ENCODE results near the gene GPC4. TPM values are rescaled to one million over a fixed set of nuclear protein-coding genes. Genes with fewer than 3 reads are reported as not detected.

Gene GPC4
- total RNA-seq, 5 donors from 2014 or later (not counting 1 experiment from before 2014, with no cell fraction given): 0.13 to 0.44 (median 0.32) TPM; not detected in 2

GRCh38 chrX:133307094-133307493 is 108.2 kb downstream of the GPC4 start:
- POLR2A ChIA-PET: no interaction called here
- Mint-ChIP-seq H3K4me1 (no peaks in the 10 kb centered on the region), H3K27ac (no peak overlapping the region), H3K9me3 (no peaks in the 10 kb centered on the region), H3K36me3 (no peaks in the 10 kb centered on the region), H3K4me3 (no peak overlapping the region), H3K27me3 (peaks cover 3 to 44% of the 10 kb centered on the region in 2 donors)
- H3K36me3 ChIP-seq (ENCODE audit: control insufficient read depth in 2 of 2, extremely low read depth in 1 of 2, insufficient read depth in 1 of 2, low read length in 1 of 2): no peaks in the 10 kb centered on the region
- ATAC-seq (replicated peaks in 1 of 4) (no peak), DNase-seq (no peak)
- CTCF ChIA-PET: interaction anchor here in 1 of 2 donors (1.5 kb wide), 1 partner anchor 27 kb away, joined by 4 read pairs; no protein-coding TSS in a partner anchor
- H3K4me1 ChIP-seq (ENCODE audit: control insufficient read depth in 1 of 2, extremely low read depth in 1 of 2, insufficient read depth in 2 of 2, low read length in 2 of 2): no peaks in the 10 kb centered on the region
- H3K27ac ChIP-seq (ENCODE audit: low read length): no peak overlapping the region
- no CpG with 5 or more reads among the region's 3 CpGs for whole genome bisulfite sequencing (ENCODE audit: insufficient coverage)
- H3K4me3 ChIP-seq (ENCODE audit: control insufficient read depth in 1 of 2, extremely low read depth in 1 of 2, low read length in 1 of 2): no peak overlapping the region
- H3K9me3 ChIP-seq: no peaks in the 10 kb centered on the region
- H3K27me3 ChIP-seq (replicated peaks in 1 of 2; ENCODE audit: control insufficient read depth in 2 of 2, extremely low read depth in 1 of 2, insufficient read depth in 2 of 2, low read length in 1 of 2): peaks cover 2 to 5% of the 10 kb centered on the region in 2 experiments

- POLR2A ChIA-PET: no interaction called here
- no peak for DNase-seq
- H3K27ac ChIP-seq (ENCODE audit: low read length): no peak overlapping the region
- H3K36me3 ChIP-seq (ENCODE audit: control insufficient read depth in 2 of 2, extremely low read depth in 1 of 2, insufficient read depth in 1 of 2, low read length in 1 of 2): no peaks in the 10 kb centered on the region
- H3K4me3 ChIP-seq (ENCODE audit: control insufficient read depth in 1 of 2, extremely low read depth in 1 of 2, low read length in 1 of 2): no peak overlapping the region
- no peak for ATAC-seq (replicated peaks in 1 of 4)
- no peaks in the 10 kb centered on the region for H3K4me1 ChIP-seq (ENCODE audit: control insufficient read depth in 1 of 2, extremely low read depth in 1 of 2, insufficient read depth in 2 of 2, low read length in 2 of 2)
- Mint-ChIP-seq H3K9me3 (no peaks in the 10 kb centered on the region), H3K27ac (no peak overlapping the region), H3K36me3 (no peaks in the 10 kb centered on the region), H3K4me3 (no peak overlapping the region), H3K4me1 (no peaks in the 10 kb centered on the region), H3K27me3 (peaks cover 0 to 36% of the 10 kb centered on the region in 2 donors)
- CTCF ChIA-PET: no interaction called here
- WGBS (ENCODE audit: insufficient coverage): no CpG with 5 or more reads among the region's 3 CpGs
- peaks cover 2 to 4% of the 10 kb centered on the region in 2 experiments for H3K27me3 ChIP-seq (replicated peaks in 1 of 2; ENCODE audit: control insufficient read depth in 2 of 2, extremely low read depth in 1 of 2, insufficient read depth in 2 of 2, low read length in 1 of 2)
- no peaks in the 10 kb centered on the region for H3K9me3 ChIP-seq
Observed at GRCh38 chrX:133306316-133306715, 109.0 kb downstream of the GPC4 start.

GRCh38 chrX:133305348-133305747 is 109.9 kb downstream of the GPC4 start:
- no peak for ATAC-seq (replicated peaks in 1 of 4)
- peaks cover 2 to 3% of the 10 kb centered on the region in 2 experiments for H3K27me3 ChIP-seq (replicated peaks in 1 of 2; ENCODE audit: control insufficient read depth in 2 of 2, extremely low read depth in 1 of 2, insufficient read depth in 2 of 2, low read length in 1 of 2)
- POLR2A ChIA-PET: no interaction called here
- CTCF ChIA-PET: no interaction called here
- DNase-seq: no peak
- no peaks in the 10 kb centered on the region for H3K9me3 Mint-ChIP-seq
- no peaks in the 10 kb centered on the region for H3K9me3 ChIP-seq
- H3K4me1 Mint-ChIP-seq: no peaks in the 10 kb centered on the region
- H3K4me1 ChIP-seq (ENCODE audit: control insufficient read depth in 1 of 2, extremely low read depth in 1 of 2, insufficient read depth in 2 of 2, low read length in 2 of 2): no peaks in the 10 kb centered on the region
- H3K27ac ChIP-seq (ENCODE audit: low read length): no peak overlapping the region
- H3K27me3 Mint-ChIP-seq: peaks cover 0 to 28% of the 10 kb centered on the region in 2 donors
- H3K36me3 Mint-ChIP-seq: no peaks in the 10 kb centered on the region
- no peak overlapping the region for H3K4me3 Mint-ChIP-seq
- H3K4me3 ChIP-seq (ENCODE audit: control insufficient read depth in 1 of 2, extremely low read depth in 1 of 2, low read length in 1 of 2): no peak overlapping the region
- no peaks in the 10 kb centered on the region for H3K36me3 ChIP-seq (ENCODE audit: control insufficient read depth in 2 of 2, extremely low read depth in 1 of 2, insufficient read depth in 1 of 2, low read length in 1 of 2)
- H3K27ac Mint-ChIP-seq: no peak overlapping the region

DNA sequence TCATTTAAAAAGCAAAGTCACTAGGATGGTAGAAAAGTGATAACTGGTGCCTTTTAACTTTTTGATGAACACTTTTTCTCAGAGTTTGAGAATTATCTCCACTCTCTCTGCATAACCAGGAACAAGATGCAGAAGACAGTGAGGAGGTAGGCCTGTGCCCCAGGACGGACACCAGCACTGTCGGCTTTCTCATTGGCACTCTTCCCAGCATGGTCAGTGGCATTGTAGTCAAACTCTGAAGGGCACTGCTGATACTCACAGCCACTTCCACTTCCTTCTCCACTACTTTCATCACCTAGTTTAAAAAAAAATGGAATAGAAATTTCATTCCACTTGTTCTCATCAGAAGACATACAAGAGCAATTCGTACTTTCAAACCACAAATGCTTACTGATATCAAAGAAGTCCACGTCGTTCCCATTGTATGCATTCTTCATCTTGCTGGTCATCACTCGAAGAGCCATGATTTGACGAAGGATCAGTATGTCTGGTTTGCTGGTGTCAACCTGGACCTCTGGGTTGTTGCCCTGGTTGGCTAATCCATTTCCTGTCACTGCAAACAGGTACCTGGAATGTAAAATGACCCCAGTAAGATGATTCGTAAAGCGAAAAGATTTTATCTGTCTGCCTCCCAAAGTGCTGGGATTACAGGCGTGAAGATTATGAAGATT is 112.4 kb downstream of the GPC4 start:
- no peaks in the 10 kb centered on the region for H3K9me3 Mint-ChIP-seq
- no peaks in the 10 kb centered on the region for H3K36me3 Mint-ChIP-seq
- no peak overlapping the region for H3K27ac Mint-ChIP-seq
- WGBS (ENCODE audit: insufficient coverage): 90% methylated on average over 2 of the region's 10 CpGs
- Histone ChIP-seq H3K27me3 (replicated peaks in 1 of 2; ENCODE audit: control insufficient read depth in 2 of 2, extremely low read depth in 1 of 2, insufficient read depth in 2 of 2, low read length in 1 of 2) (peaks cover 0 to 3% of the 10 kb centered on the region in 2 experiments), H3K4me3 (ENCODE audit: control insufficient read depth in 1 of 2, extremely low read depth in 1 of 2, low read length in 1 of 2) (no peak overlapping the region), H3K9me3 (no peaks in the 10 kb centered on the region), H3K27ac (ENCODE audit: low read length) (no peak overlapping the region), H3K36me3 (ENCODE audit: control insufficient read depth in 2 of 2, extremely low read depth in 1 of 2, insufficient read depth in 1 of 2, low read length in 1 of 2) (no peaks in the 10 kb centered on the region), H3K4me1 (ENCODE audit: control insufficient read depth in 1 of 2, extremely low read depth in 1 of 2, insufficient read depth in 2 of 2, low read length in 2 of 2) (no peaks in the 10 kb centered on the region)
- H3K4me1 Mint-ChIP-seq: no peaks in the 10 kb centered on the region
- ChIA-PET POLR2A (no interaction called here), CTCF (no interaction called here)
- ATAC-seq (replicated peaks in 1 of 4) (no peak), DNase-seq (no peak)
- H3K4me3 Mint-ChIP-seq: no peak overlapping the region
- H3K27me3 Mint-ChIP-seq: peaks cover 0 to 24% of the 10 kb centered on the region in 2 donors

GRCh38 chrX:133300591-133300990 is 114.7 kb downstream of the GPC4 start:
- Histone ChIP-seq H3K36me3 (ENCODE audit: control insufficient read depth in 2 of 2, extremely low read depth in 1 of 2, insufficient read depth in 1 of 2, low read length in 1 of 2) (no peaks in the 10 kb centered on the region), H3K27me3 (replicated peaks in 1 of 2; ENCODE audit: control insufficient read depth in 2 of 2, extremely low read depth in 1 of 2, insufficient read depth in 2 of 2, low read length in 1 of 2) (no peaks in the 10 kb centered on the region), H3K4me1 (ENCODE audit: control insufficient read depth in 1 of 2, extremely low read depth in 1 of 2, insufficient read depth in 2 of 2, low read length in 2 of 2) (no peaks in the 10 kb centered on the region), H3K4me3 (ENCODE audit: control insufficient read depth in 1 of 2, extremely low read depth in 1 of 2, low read length in 1 of 2) (no peak overlapping the region), H3K9me3 (no peaks in the 10 kb centered on the region), H3K27ac (ENCODE audit: low read length) (no peak overlapping the region)
- ATAC-seq (replicated peaks in 1 of 4) (no peak), DNase-seq (no peak)
- CTCF ChIA-PET: no interaction called here
- H3K36me3 Mint-ChIP-seq: no peaks in the 10 kb centered on the region
- POLR2A ChIA-PET: no interaction called here
- H3K4me3 Mint-ChIP-seq: no peak overlapping the region
- H3K4me1 Mint-ChIP-seq: no peaks in the 10 kb centered on the region
- peaks cover 0 to 28% of the 10 kb centered on the region in 2 donors for H3K27me3 Mint-ChIP-seq
- H3K9me3 Mint-ChIP-seq: no peaks in the 10 kb centered on the region
- no peak overlapping the region for H3K27ac Mint-ChIP-seq

DNA sequence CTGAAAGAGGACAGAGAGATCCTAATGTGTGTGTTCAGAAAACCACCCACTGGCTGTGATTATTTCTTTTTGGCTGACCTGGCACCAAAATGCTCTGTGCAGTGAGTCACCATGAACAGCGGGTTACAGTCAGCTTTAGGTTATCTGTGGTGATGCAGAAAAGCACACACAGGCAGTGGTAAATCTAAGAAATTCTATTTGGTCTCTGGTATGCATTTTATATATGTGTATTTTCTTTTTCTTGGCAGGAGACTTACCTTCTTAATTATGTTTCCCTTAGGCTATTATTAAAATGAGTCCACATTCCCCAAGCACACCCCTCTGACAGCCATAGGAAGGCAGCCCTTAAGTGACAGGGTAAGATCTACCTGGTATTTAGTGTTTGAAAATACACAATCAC is 118.0 kb downstream of the GPC4 start:
- no peaks in the 10 kb centered on the region for H3K4me1 Mint-ChIP-seq
- H3K27me3 Mint-ChIP-seq: peaks cover 0 to 32% of the 10 kb centered on the region in 2 donors
- H3K4me3 ChIP-seq (ENCODE audit: control insufficient read depth in 1 of 2, extremely low read depth in 1 of 2, low read length in 1 of 2): no peak overlapping the region
- no peaks in the 10 kb centered on the region for H3K36me3 ChIP-seq (ENCODE audit: control insufficient read depth in 2 of 2, extremely low read depth in 1 of 2, insufficient read depth in 1 of 2, low read length in 1 of 2)
- H3K27ac ChIP-seq (ENCODE audit: low read length): no peak overlapping the region
- H3K9me3 Mint-ChIP-seq: no peaks in the 10 kb centered on the region
- H3K9me3 ChIP-seq: no peaks in the 10 kb centered on the region
- ChIA-PET POLR2A (no interaction called here), CTCF (no interaction called here)
- H3K36me3 Mint-ChIP-seq: no peaks in the 10 kb centered on the region
- DNase-seq (no peak), ATAC-seq (replicated peaks in 1 of 4) (no peak)
- H3K4me1 ChIP-seq (ENCODE audit: control insufficient read depth in 1 of 2, extremely low read depth in 1 of 2, insufficient read depth in 2 of 2, low read length in 2 of 2): no peaks in the 10 kb centered on the region
- no peaks in the 10 kb centered on the region for H3K27me3 ChIP-seq (replicated peaks in 1 of 2; ENCODE audit: control insufficient read depth in 2 of 2, extremely low read depth in 1 of 2, insufficient read depth in 2 of 2, low read length in 1 of 2)
- H3K27ac Mint-ChIP-seq: no peak overlapping the region
- WGBS (ENCODE audit: insufficient coverage): no CpG with 5 or more reads among the region's 1 CpG
- H3K4me3 Mint-ChIP-seq: no peak overlapping the region

- no peak overlapping the region for H3K4me3 ChIP-seq (ENCODE audit: control insufficient read depth in 1 of 2, extremely low read depth in 1 of 2, low read length in 1 of 2)
- CTCF ChIA-PET: no interaction called here
- no peak overlapping the region for H3K27ac ChIP-seq (ENCODE audit: low read length)
- Mint-ChIP-seq H3K4me1 (no peaks in the 10 kb centered on the region), H3K27me3 (peaks cover 0 to 32% of the 10 kb centered on the region in 2 donors), H3K9me3 (no peaks in the 10 kb centered on the region), H3K36me3 (no peaks in the 10 kb centered on the region), H3K27ac (no peak overlapping the region), H3K4me3 (no peak overlapping the region)
- no peak for ATAC-seq (replicated peaks in 1 of 4)
- no peaks in the 10 kb centered on the region for H3K36me3 ChIP-seq (ENCODE audit: control insufficient read depth in 2 of 2, extremely low read depth in 1 of 2, insufficient read depth in 1 of 2, low read length in 1 of 2)
- no CpG with 5 or more reads among the region's 1 CpG for whole genome bisulfite sequencing (ENCODE audit: insufficient coverage)
- no peaks in the 10 kb centered on the region for H3K4me1 ChIP-seq (ENCODE audit: control insufficient read depth in 1 of 2, extremely low read depth in 1 of 2, insufficient read depth in 2 of 2, low read length in 2 of 2)
- H3K27me3 ChIP-seq (replicated peaks in 1 of 2; ENCODE audit: control insufficient read depth in 2 of 2, extremely low read depth in 1 of 2, insufficient read depth in 2 of 2, low read length in 1 of 2): no peaks in the 10 kb centered on the region
- no peak for DNase-seq
- POLR2A ChIA-PET: no interaction called here
- no peaks in the 10 kb centered on the region for H3K9me3 ChIP-seq
Observed at GRCh38 chrX:133294126-133294525, 121.2 kb downstream of the GPC4 start.

Data from T-cell (primary cell).